Measurements from ENCODE around the gene SEMA5B.

Gene SEMA5B

GRCh38 chr3:122882361-122882947 lies 145.1 kb downstream of the SEMA5B start:
- DNase-seq = no peak

GRCh38 chr3:122880624-122881023 lies 146.9 kb downstream of the SEMA5B start:
- DNase-seq = no peak

- no peak for DNase-seq
These were observed 147.4 kb downstream of the SEMA5B start for GRCh38 chr3:122880173-122880572.

- DNase-seq = no peak
These were observed 151.9 kb downstream of the SEMA5B start for GRCh38 chr3:122875547-122876127.

DNA sequence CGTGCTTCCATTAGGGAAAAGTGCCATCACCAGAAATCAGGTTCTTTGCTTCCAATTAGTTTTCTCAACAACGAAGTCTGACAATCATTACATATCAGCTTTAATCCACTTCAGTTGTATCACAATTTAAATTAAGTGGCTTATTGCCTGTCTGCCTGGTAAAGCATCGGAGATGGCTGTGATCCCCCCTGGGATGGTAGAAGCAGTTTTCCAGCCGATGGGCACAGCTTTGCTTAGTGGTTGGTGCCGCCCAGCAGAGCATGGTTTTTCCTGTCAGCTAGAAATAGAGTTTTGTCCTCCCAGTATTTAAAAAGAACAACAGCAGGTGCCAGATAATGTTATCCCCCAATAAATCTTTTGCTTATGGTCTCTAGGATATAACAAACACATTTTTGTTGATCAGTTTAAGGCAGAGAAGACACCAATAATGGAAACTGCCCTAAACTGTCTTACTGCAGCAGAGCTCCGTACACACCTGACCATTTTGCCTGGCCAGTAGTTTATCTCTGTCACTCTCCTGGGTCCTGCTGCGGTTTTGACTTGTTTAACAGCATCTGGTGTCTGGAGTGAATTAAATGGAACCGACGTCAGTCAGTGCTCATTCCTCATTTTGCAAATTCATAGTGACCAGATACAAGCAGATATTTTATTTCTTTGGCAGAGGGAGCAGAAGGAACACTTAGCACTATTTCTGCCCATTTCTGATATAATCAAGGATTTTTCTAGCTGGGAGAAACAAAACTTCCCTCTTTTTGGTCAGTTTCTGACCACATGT lies 153.6 kb downstream of the SEMA5B start:
- no peak for DNase-seq

- DNase-seq = no peak
These were observed 159.2 kb downstream of the SEMA5B start for GRCh38 chr3:122868322-122868721.

DNA sequence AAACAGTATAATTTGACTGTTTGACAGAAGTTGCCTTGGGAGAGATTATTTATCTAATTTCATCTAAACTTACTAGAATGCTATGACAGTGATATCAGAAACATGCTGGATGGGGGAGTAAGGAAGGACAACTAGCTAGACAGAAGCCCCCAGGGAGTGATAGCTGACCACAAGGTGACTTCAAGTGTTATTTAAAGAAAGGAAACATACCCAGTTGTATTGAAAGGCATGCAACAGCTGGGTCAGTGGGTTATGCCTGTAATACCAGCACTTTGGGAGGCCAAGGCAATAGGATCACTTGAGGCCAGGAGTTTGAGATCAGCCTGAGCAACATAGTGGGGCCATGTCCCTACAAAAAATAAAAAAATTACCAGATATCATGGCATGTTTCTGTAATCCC lies 163.1 kb downstream of the SEMA5B start:
- no peak for DNase-seq

GRCh38 chr3:122862381-122862780 lies 165.2 kb downstream of the SEMA5B start:
- DNase-seq = no peak

Data from NCI-H1092 treated with DMSO at 0.1 percent for 48 hours (cell line).